IPS DF 6.9 (cell line): ENCODE results near the gene TCTN1.
"Not testable (repeated sequence)": the region's sequence is repeated elsewhere in the genome, so short reads cannot be mapped to it uniquely, and the experiment has no call there.

Experiments
- DNase-seq: peaks from one replicate; pipeline ENCODE4 v3.0.0-alpha.2; 2013; ENCODE audit warnings: low read depth, low spot score
- H3K27ac ChIP-seq: one replicate; pipeline ENCODE4 v1.5.1; 2013; ENCODE audit warnings: low read length, control low read depth
- H3K27me3 ChIP-seq: 2 replicates; pipeline ENCODE4 v1.6.1; 2013; ENCODE audit warnings: mild to moderate bottlenecking, low read length; ENCODE audit not compliant: control insufficient read depth, insufficient read depth
- H3K36me3 ChIP-seq: 2 replicates; pipeline ENCODE4 v1.6.1; 2013; ENCODE audit warnings: low read length; ENCODE audit not compliant: control insufficient read depth, insufficient read depth
- H3K4me1 ChIP-seq: 2 replicates; pipeline ENCODE4 v1.6.1; 2013; ENCODE audit warnings: low read length; ENCODE audit not compliant: control insufficient read depth, insufficient read depth
- H3K4me3 ChIP-seq: 2 replicates; pipeline ENCODE4 v1.5.1; 2013; ENCODE audit warnings: mild to moderate bottlenecking, low read length
- H3K9me3 ChIP-seq: 2 replicates; pipeline ENCODE4 v1.6.1; 2013; ENCODE audit warnings: low read length, inconsistent platforms; ENCODE audit not compliant: control insufficient read depth, insufficient read depth
- WGBS: extraction: QIAGEN DNeasy Blood & Tissue Kit; methylation state at CpG from one replicate; pipeline ENCODE4 v1.1.7; 2013; ENCODE audit warnings: mixed read lengths, missing lambda C conversion rate; ENCODE audit not compliant: insufficient read length, insufficient coverage; 5-methylcytosine and 5-hydroxymethylcytosine counted together

The TCTN1 gene

DNA sequence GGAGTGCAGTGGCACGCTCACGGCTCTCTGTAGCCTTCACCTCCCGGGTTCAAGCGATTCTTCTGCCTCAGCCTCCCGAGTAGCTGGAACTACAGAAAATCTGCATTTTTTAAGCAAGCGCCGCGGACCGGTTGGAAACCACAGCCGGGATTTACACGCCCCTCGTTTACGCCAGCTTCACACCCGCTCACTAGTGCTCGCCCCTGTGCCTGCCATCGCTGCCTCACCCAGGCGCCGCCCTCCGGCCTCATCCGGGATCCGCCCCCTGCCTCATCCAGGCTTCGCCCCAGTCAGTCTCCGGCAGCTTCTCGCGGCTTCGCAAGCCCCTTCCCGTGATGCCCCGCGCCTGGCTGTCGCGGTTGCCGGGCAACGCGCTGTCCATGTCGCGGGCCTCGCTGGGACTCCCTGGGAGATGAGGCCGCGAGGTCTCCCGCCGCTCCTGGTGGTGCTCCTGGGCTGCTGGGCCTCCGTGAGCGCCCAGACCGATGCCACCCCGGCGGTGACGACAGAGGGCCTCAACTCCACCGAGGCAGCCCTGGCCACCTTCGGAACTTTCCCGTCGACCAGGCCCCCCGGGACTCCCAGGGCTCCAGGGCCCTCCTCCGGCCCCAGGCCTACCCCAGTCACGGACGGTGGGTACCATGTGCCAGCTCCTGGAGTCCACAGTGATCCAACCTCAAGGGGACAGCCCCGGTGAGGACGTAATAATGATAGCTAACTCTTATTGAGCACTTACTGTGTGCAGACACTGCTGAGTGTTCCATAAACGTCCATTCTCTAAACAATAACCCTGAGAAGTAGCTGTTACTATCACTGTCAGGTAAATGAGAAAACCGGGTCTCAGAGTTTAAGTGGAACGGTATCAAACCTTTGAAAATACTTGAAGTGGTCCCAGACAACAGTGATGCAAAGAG is at the start of gene TCTN1:
Gene TCTN1, plus strand, starts transcription at position 359 of the 914 bp plus-strand sequence. Its CDS starts 54 bp downstream, at position 413.
- no peaks in the 10 kb centered on the region; the same call in 1 of the 2 replicates for H3K27me3 ChIP-seq
- DNase-seq, result peak; percentile 82
- H3K4me1 ChIP-seq, result no peaks in the 10 kb centered on the region
- no CpG with 5 or more reads among the region's 60 CpGs for WGBS
- H3K27ac ChIP-seq, result no peak within 1 kb of the TSS
- H3K36me3 ChIP-seq, result no peaks in the 10 kb centered on the region
- peak within 1 kb of the TSS; percentile 81; the same call in 1 of the 2 replicates for H3K4me3 ChIP-seq
- H3K9me3 ChIP-seq, result no peaks in the 10 kb centered on the region

- Histone ChIP-seq H3K4me3 (no peak overlapping the region), H3K4me1 (no peaks in the 10 kb centered on the region), H3K27ac (no peak overlapping the region), H3K27me3 (no peaks in the 10 kb centered on the region), H3K9me3 (no peaks in the 10 kb centered on the region), H3K36me3 (no peaks in the 10 kb centered on the region)
- 100% methylated on average over 3 of the region's 8 CpGs for WGBS
- no peak for DNase-seq
Observed at GRCh38 chr12:110564471-110564991, 49.4 kb upstream of the TCTN1 start.

DNA sequence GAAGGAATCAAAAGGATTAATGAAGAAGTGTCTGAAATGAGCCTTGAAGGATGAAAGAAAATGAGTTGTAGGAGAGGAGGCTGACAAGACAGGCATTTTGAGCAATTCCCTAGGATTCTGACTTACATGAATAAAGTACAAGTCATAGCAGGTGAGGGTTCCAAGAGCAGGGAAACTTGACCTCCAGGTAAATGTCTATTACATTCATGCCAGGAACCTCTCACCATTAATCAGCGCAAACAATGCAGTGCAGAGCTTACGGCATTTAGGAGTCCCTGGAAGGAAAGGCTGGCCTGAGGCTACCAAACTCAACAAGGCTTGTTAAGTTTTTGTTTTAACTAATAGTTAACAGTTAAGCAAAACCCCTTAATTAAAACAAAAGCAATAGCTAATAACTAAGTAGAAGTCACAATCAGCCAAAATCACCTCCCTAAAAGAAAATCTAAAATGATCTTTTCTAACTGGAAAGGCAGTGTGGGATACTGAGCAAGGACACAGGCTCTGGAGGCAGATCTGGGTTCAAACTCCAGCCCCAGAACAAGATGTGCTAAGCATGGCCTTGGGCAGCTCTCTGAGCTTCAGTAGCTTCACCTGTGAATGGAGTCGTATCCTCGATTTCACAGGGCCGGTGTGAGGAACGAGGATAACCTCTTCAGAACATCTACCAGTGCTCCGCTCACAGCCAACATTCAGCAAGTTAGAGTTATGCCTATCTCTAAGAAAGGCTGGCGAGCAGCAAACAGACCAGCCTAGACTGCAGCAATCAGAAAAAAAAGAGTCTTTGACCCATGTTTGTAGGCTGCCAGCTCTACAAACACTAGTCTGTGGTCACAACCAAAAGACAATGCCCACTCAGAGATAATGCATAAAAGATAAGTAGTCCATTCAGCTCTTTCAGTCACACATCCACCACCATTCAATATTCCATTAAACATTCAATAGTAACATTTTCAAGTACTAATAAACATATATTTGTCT is 47.7 kb upstream of the TCTN1 start:
- Histone ChIP-seq H3K9me3 (no peaks in the 10 kb centered on the region), H3K36me3 (no peaks in the 10 kb centered on the region), H3K27ac (no peak overlapping the region), H3K4me1 (no peaks in the 10 kb centered on the region), H3K27me3 (no peaks in the 10 kb centered on the region), H3K4me3 (no peak overlapping the region)
- DNase-seq, result no peak
- WGBS, result no CpG with 5 or more reads among the region's 8 CpGs

DNA sequence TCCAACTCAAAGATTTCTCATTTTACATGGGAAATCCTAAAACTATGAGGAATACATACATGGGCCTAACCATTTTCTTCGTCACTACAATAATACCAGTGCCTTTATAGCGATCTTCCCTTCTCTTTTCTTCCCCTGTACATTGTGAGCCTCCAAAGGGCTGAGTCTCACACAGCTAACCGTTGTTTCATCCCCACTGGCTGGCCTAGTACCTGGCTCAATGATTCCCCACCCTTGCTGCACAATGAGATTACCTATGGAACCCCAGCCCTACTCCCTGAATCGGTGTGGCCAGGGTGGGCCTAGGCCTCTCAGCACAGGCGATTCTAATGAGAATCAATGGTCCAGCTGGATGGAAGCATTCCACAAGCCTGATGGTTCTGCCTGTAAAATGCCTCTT is 46.9 kb upstream of the TCTN1 start:
- DNase-seq, result no peak
- no peak overlapping the region for H3K27ac ChIP-seq
- no peaks in the 10 kb centered on the region for H3K27me3 ChIP-seq
- no CpG with 5 or more reads among the region's 5 CpGs for WGBS
- H3K4me3 ChIP-seq, result no peak overlapping the region
- H3K9me3 ChIP-seq, result no peaks in the 10 kb centered on the region
- no peaks in the 10 kb centered on the region for H3K4me1 ChIP-seq
- H3K36me3 ChIP-seq, result no peaks in the 10 kb centered on the region

GRCh38 chr12:110568752-110569151 is 45.2 kb upstream of the TCTN1 start:
- H3K4me3 ChIP-seq, result no peak overlapping the region
- WGBS, result no CpG with 5 or more reads among the region's 6 CpGs
- no peak for DNase-seq
- no peaks in the 10 kb centered on the region for H3K4me1 ChIP-seq
- no peaks in the 10 kb centered on the region for H3K9me3 ChIP-seq
- no peaks in the 10 kb centered on the region for H3K36me3 ChIP-seq
- H3K27ac ChIP-seq, result no peak overlapping the region
- no peaks in the 10 kb centered on the region for H3K27me3 ChIP-seq

- not testable (repeated sequence) for H3K4me3 ChIP-seq, H3K27ac ChIP-seq, DNase-seq, H3K27me3 ChIP-seq, H3K4me1 ChIP-seq, H3K36me3 ChIP-seq, H3K9me3 ChIP-seq
- no CpG with 5 or more reads among the region's 2 CpGs for WGBS
Observed at GRCh38 chr12:110569838-110570237, 44.1 kb upstream of the TCTN1 start.

GRCh38 chr12:110570798-110571197 is 43.1 kb upstream of the TCTN1 start:
- not testable (repeated sequence) for H3K4me3 ChIP-seq, H3K27ac ChIP-seq, H3K9me3 ChIP-seq, H3K4me1 ChIP-seq, DNase-seq, H3K27me3 ChIP-seq, H3K36me3 ChIP-seq
- no CpG with 5 or more reads among the region's 16 CpGs for WGBS

- no peak for DNase-seq
- no peak overlapping the region for H3K27ac ChIP-seq
Observed at GRCh38 chr12:110574044-110574443, 39.9 kb upstream of the TCTN1 start.

DNA sequence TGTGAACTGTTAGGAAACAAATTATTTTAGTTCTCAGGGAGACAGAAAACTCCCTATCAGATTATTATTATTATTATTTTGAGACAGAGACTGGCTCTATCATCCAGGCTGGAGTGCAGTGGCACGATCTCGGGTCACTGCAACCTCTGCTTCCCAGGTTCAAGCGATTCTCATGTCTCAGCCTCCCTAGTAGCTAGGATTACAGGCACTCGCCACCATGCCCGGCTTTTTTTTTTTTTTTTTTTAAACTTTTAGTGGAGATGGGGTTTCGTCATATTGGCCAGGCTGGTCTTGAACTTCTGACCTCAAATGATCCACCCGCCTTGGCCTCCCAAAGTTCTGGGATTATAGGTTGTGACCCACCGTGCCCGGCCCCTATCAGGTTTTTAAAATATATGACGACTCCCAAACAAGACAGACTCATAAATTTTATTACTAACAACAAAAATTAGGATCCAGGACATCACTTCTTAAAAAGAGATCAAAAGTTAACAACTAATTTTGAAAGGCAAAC is 39.2 kb upstream of the TCTN1 start:
- no CpG with 5 or more reads among the region's 10 CpGs for WGBS
- not testable (repeated sequence) for H3K27me3 ChIP-seq, H3K4me3 ChIP-seq, H3K36me3 ChIP-seq, DNase-seq, H3K27ac ChIP-seq, H3K4me1 ChIP-seq, H3K9me3 ChIP-seq

More at GRCh38 chr12:110574044-110574443, 39.9 kb upstream of the TCTN1 start:
- H3K9me3 ChIP-seq, result no peaks in the 10 kb centered on the region
- no peaks in the 10 kb centered on the region for H3K36me3 ChIP-seq
- H3K27me3 ChIP-seq, result no peaks in the 10 kb centered on the region
- peaks cover 3% of the 10 kb centered on the region; the same call in 1 of the 2 replicates for H3K4me1 ChIP-seq
- WGBS, result no CpG with 5 or more reads among the region's 1 CpG
- H3K4me3 ChIP-seq, result no peak overlapping the region

DNA sequence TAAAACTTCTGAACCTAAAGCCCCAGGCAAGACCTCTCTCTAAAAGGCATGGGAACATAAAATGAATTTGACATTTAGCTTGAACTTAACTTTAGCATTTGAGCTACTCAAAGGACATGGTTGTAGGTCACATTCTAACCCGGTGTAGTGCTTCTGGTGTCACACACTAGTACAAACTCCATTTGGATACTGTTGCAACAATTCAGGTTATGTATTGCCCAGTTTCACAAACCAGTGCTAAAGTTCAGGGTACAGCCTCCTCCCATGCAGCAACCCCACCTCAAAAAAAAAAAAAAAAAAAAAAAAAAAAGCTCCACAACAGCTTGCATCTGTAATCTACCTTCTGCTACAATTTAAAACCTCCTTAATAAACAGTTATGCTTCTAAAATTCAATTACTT is 38.6 kb upstream of the TCTN1 start:
- H3K4me1 ChIP-seq, result peaks cover 6% of the 10 kb centered on the region
- H3K27ac ChIP-seq, result no peak overlapping the region
- no peaks in the 10 kb centered on the region for H3K36me3 ChIP-seq
- no peaks in the 10 kb centered on the region for H3K27me3 ChIP-seq
- WGBS, result no CpG with 5 or more reads among the region's 1 CpG
- no peaks in the 10 kb centered on the region for H3K9me3 ChIP-seq
- DNase-seq, result no peak
- H3K4me3 ChIP-seq, result no peak overlapping the region
